SU-DHL-6 (cell line): Measurements from ENCODE around the gene MAPK1IP1L.
"Not testable (repeated sequence)": the region's sequence is repeated elsewhere in the genome, so short reads cannot be mapped to it uniquely, and the experiment has no call there.

Experiments
- H2AFZ ChIP-seq: fragments of 200-600 bp; sonication (generic); 2 replicates; pipeline ENCODE4 v1.6.1; 2014; ENCODE audit warnings: low read depth, mild to moderate bottlenecking, moderate library complexity, mixed read lengths, antibody characterized with exemption, low read length; ENCODE audit not compliant: severe bottlenecking
- H3F3A ChIP-seq: fragments of 200-600 bp; shearing (Covaris generic); 2 replicates; pipeline ENCODE4 v1.6.0; 2016; ENCODE audit warnings: antibody characterized with exemption, mild to moderate bottlenecking; ENCODE audit not compliant: insufficient read depth
- H3K27ac ChIP-seq: fragments of 200-600 bp; sonication (generic); 2 replicates; pipeline ENCODE4 v1.5.1; 2016; ENCODE audit warnings: low read depth, mild to moderate bottlenecking, low read length, moderate library complexity, mixed read lengths
- H3K27me3 ChIP-seq: fragments of 200-600 bp; sonication (generic), shearing (Covaris generic); 2 replicates; pipeline ENCODE4 v1.6.0; 2014; ENCODE audit warnings: mild to moderate bottlenecking, low read length
- H3K36me3 ChIP-seq: fragments of 200-600 bp; sonication (generic); 2 replicates; pipeline ENCODE4 v1.6.1; 2014; ENCODE audit warnings: mild to moderate bottlenecking, low read length, mixed read lengths
- H3K4me2 ChIP-seq: fragments of 300-600, 200-600 bp; shearing (Covaris generic), sonication (generic); 2 replicates; pipeline ENCODE4 v1.6.0; 2014; ENCODE audit warnings: low read length, low read depth, mild to moderate bottlenecking; ENCODE audit not compliant: poor library complexity, severe bottlenecking
- H3K4me3 ChIP-seq: fragments of 200-600 bp; sonication (generic); 2 replicates; pipeline ENCODE4 v1.5.1; 2014; ENCODE audit warnings: antibody characterized with exemption, low read length, mild to moderate bottlenecking, mixed read lengths; ENCODE audit not compliant: insufficient read depth, poor library complexity, severe bottlenecking
- H3K79me2 ChIP-seq: fragments of 200-600 bp; sonication (generic); 2 replicates; pipeline ENCODE4 v1.6.1; 2014; ENCODE audit warnings: mild to moderate bottlenecking, low read length, moderate library complexity; ENCODE audit not compliant: insufficient read depth
- H3K9ac ChIP-seq: fragments of 200-600 bp; sonication (generic); 2 replicates; pipeline ENCODE4 v1.7.0; 2014; ENCODE audit warnings: mild to moderate bottlenecking, low read length
- H3K9me2 ChIP-seq: fragments of 200-600 bp; sonication (generic); replicated peaks from 2 replicates; pipeline ENCODE4 v1.6.1; 2014; ENCODE audit warnings: low read length; ENCODE audit not compliant: insufficient read depth
- H3K9me3 ChIP-seq: fragments of 200-600 bp; sonication (generic); 2 replicates; pipeline ENCODE4 v1.6.1; 2014; ENCODE audit warnings: low read length, mixed read lengths; ENCODE audit not compliant: insufficient read depth
- H4K20me1 ChIP-seq: fragments of 200-600 bp; sonication (generic); 2 replicates; pipeline ENCODE4 v1.6.1; 2014; ENCODE audit warnings: low read depth, mild to moderate bottlenecking, antibody characterized with exemption, low read length, moderate library complexity, mixed read lengths
- CTCF ChIP-seq: fragments of 200-600 bp; sonication (generic); IDR thresholded peaks from one replicate; pipeline ENCODE4 v1.5.1; 2017; ENCODE audit warnings: antibody characterized with exemption, mild to moderate bottlenecking, low read length, moderate library complexity; ENCODE audit not compliant: insufficient read depth, poor library complexity, severe bottlenecking
- EZH2phosphoT487 ChIP-seq: fragments of 200-600 bp; sonication (generic), shearing (Covaris generic); conservative IDR thresholded peaks from 2 replicates; pipeline ENCODE4 v1.6.1; 2018; ENCODE audit warnings: mild to moderate bottlenecking, antibody characterized with exemption, low read length, moderate library complexity, mixed read lengths

The MAPK1IP1L gene

GRCh38 chr14:55019968-55020554 lies 31.4 kb upstream of the MAPK1IP1L start:
- Histone ChIP-seq H3K79me2 (peaks cover 80% of the 10 kb centered on the region), H3F3A (peaks cover 5% of the 10 kb centered on the region; the same call in 1 of the 2 replicates), H3K9ac (no peak overlapping the region), H3K27me3 (no peaks in the 10 kb centered on the region), H3K27ac (no peak overlapping the region), H3K9me2 (no peaks in the 10 kb centered on the region), H4K20me1 (0 out of 2 replicates have a peak, but pooled peaks cover 5% of the 10 kb centered on the region), H3K9me3 (no peaks in the 10 kb centered on the region), H3K4me3 (no peak overlapping the region), H3K4me2 (no peak overlapping the region), H2AFZ (no peak overlapping the region), H3K36me3 (peaks cover 7% of the 10 kb centered on the region; the same call in 1 of the 2 replicates)
- TF ChIP-seq CTCF, result no peak
- TF ChIP-seq EZH2phosphoT487, result no peak

GRCh38 chr14:55024365-55024764 lies 27.1 kb upstream of the MAPK1IP1L start:
- H3K9ac ChIP-seq, H3K4me3 ChIP-seq, H3K36me3 ChIP-seq, H3K9me3 ChIP-seq, H3F3A ChIP-seq, H3K27ac ChIP-seq, H3K4me2 ChIP-seq, H2AFZ ChIP-seq, H3K9me2 ChIP-seq, H3K27me3 ChIP-seq: not testable (repeated sequence)
- Histone ChIP-seq H4K20me1 (peaks cover 10% of the 10 kb centered on the region; the same call in 1 of the 2 replicates), H3K79me2 (peaks cover 88% of the 10 kb centered on the region)

GRCh38 chr14:55025948-55026347 lies 25.5 kb upstream of the MAPK1IP1L start:
- Histone ChIP-seq H3K9me3 (no peaks in the 10 kb centered on the region), H3K9ac (peak overlapping the region; percentile 92), H4K20me1 (peaks cover 21% of the 10 kb centered on the region; the same call in 1 of the 2 replicates), H3F3A (no peaks in the 10 kb centered on the region), H3K36me3 (peaks cover 3% of the 10 kb centered on the region; the same call in 1 of the 2 replicates), H3K79me2 (peaks cover 88% of the 10 kb centered on the region), H2AFZ (no peak overlapping the region), H3K9me2 (no peaks in the 10 kb centered on the region), H3K4me3 (peak overlapping the region; percentile 97), H3K4me2 (peak overlapping the region; percentile 91), H3K27ac (peak overlapping the region; percentile 68; the same call in 1 of the 2 replicates), H3K27me3 (no peaks in the 10 kb centered on the region)
- TF ChIP-seq EZH2phosphoT487 (no peak), CTCF (no peak)

GRCh38 chr14:55026441-55026792 lies 25.0 kb upstream of the MAPK1IP1L start:
- no peak for TF ChIP-seq EZH2phosphoT487
- TF ChIP-seq CTCF, result no peak
- Histone ChIP-seq H3K79me2 (peaks cover 88% of the 10 kb centered on the region), H2AFZ (peak overlapping the region; percentile 75), H3F3A (no peaks in the 10 kb centered on the region), H4K20me1 (peaks cover 21% of the 10 kb centered on the region; the same call in 1 of the 2 replicates), H3K9me2 (no peaks in the 10 kb centered on the region), H3K9me3 (no peaks in the 10 kb centered on the region), H3K4me3 (peak overlapping the region; percentile 97), H3K27ac (peak overlapping the region; percentile 68), H3K27me3 (no peaks in the 10 kb centered on the region), H3K9ac (peak overlapping the region; percentile 92), H3K36me3 (peaks cover 3% of the 10 kb centered on the region; the same call in 1 of the 2 replicates), H3K4me2 (peak overlapping the region; percentile 91)
